ENCODE results near the gene BRD3. TPM values are rescaled to one million over a fixed set of nuclear protein-coding genes. Genes with fewer than 3 reads are reported as not detected.

The BRD3 gene
- total RNA-seq, 2 experiments from 2014 or later, result 42.1 to 45.2 TPM

- CTCF ChIA-PET, result no interaction called here
- Mint-ChIP-seq H3K27me3 (ENCODE audit: low read depth) (no peaks in the 10 kb centered on the region), H3K9me3 (ENCODE audit: insufficient read depth) (no peaks in the 10 kb centered on the region), H3K4me3 (no peak overlapping the region), H3K4me1 (ENCODE audit: low read depth) (peaks cover 18% of the 10 kb centered on the region), H3K36me3 (ENCODE audit: low read depth) (no peaks in the 10 kb centered on the region), H3K27ac (no peak overlapping the region)
- DNase-seq (no peak), ATAC-seq (no peak)
- POLR2A ChIA-PET, result no interaction called here
These were observed 9.8 kb downstream of the BRD3 start for GRCh38 chr9:134057751-134058701.

GRCh38 chr9:134057307-134057657, 10.5 kb downstream of the BRD3 start:
- CTCF ChIA-PET, result no interaction called here

GRCh38 chr9:134056483-134057306, 11.1 kb downstream of the BRD3 start:
- no peaks in the 10 kb centered on the region for H3K36me3 Mint-ChIP-seq (ENCODE audit: low read depth)
- H3K27me3 Mint-ChIP-seq (ENCODE audit: low read depth), result no peaks in the 10 kb centered on the region
- DNase-seq (no peak), ATAC-seq (no peak)
- H3K27ac Mint-ChIP-seq, result no peak overlapping the region
- ChIA-PET POLR2A (no interaction called here), CTCF (no interaction called here)
- peaks cover 18% of the 10 kb centered on the region for H3K4me1 Mint-ChIP-seq (ENCODE audit: low read depth)
- no peaks in the 10 kb centered on the region for H3K9me3 Mint-ChIP-seq (ENCODE audit: insufficient read depth)
- H3K4me3 Mint-ChIP-seq, result no peak overlapping the region

More at GRCh38 chr9:134057307-134057657, 10.5 kb downstream of the BRD3 start:
- POLR2A ChIA-PET, result no interaction called here
- DNase-seq (no peak), ATAC-seq (no peak)
- peaks cover 18% of the 10 kb centered on the region for H3K4me1 Mint-ChIP-seq (ENCODE audit: low read depth)
- H3K36me3 Mint-ChIP-seq (ENCODE audit: low read depth), result no peaks in the 10 kb centered on the region
- H3K9me3 Mint-ChIP-seq (ENCODE audit: insufficient read depth), result no peaks in the 10 kb centered on the region
- H3K27ac Mint-ChIP-seq, result no peak overlapping the region
- H3K27me3 Mint-ChIP-seq (ENCODE audit: low read depth), result no peaks in the 10 kb centered on the region
- H3K4me3 Mint-ChIP-seq, result no peak overlapping the region

GRCh38 chr9:134055981-134056461, 11.8 kb downstream of the BRD3 start:
- no peak overlapping the region for H3K27ac Mint-ChIP-seq
- H3K4me1 Mint-ChIP-seq (ENCODE audit: low read depth), result peaks cover 18% of the 10 kb centered on the region
- no peak overlapping the region for H3K4me3 Mint-ChIP-seq
- H3K36me3 Mint-ChIP-seq (ENCODE audit: low read depth), result peaks cover 6% of the 10 kb centered on the region
- ChIA-PET CTCF (no interaction called here), POLR2A (no interaction called here)
- no peaks in the 10 kb centered on the region for H3K27me3 Mint-ChIP-seq (ENCODE audit: low read depth)
- ATAC-seq (no peak), DNase-seq (no peak)
- H3K9me3 Mint-ChIP-seq (ENCODE audit: insufficient read depth), result no peaks in the 10 kb centered on the region

GRCh38 chr9:134054891-134055811, 12.7 kb downstream of the BRD3 start:
- Mint-ChIP-seq H3K27me3 (ENCODE audit: low read depth) (no peaks in the 10 kb centered on the region), H3K4me1 (ENCODE audit: low read depth) (peaks cover 10% of the 10 kb centered on the region), H3K27ac (no peak overlapping the region), H3K36me3 (ENCODE audit: low read depth) (peaks cover 7% of the 10 kb centered on the region), H3K4me3 (no peak overlapping the region), H3K9me3 (ENCODE audit: insufficient read depth) (no peaks in the 10 kb centered on the region)
- POLR2A ChIA-PET, result no interaction called here
- DNase-seq (no peak), ATAC-seq (no peak)
- CTCF ChIA-PET, result no interaction called here

- Mint-ChIP-seq H3K36me3 (ENCODE audit: low read depth) (peaks cover 7% of the 10 kb centered on the region), H3K27ac (no peak overlapping the region), H3K9me3 (ENCODE audit: insufficient read depth) (no peaks in the 10 kb centered on the region), H3K27me3 (ENCODE audit: low read depth) (no peaks in the 10 kb centered on the region), H3K4me3 (no peak overlapping the region), H3K4me1 (ENCODE audit: low read depth) (peaks cover 3% of the 10 kb centered on the region)
- no peak for ATAC-seq
- ChIA-PET POLR2A (no interaction called here), CTCF (no interaction called here)
- DNase-seq, result no peak
These were observed 13.7 kb downstream of the BRD3 start for GRCh38 chr9:134053941-134054761.

GRCh38 chr9:134053401-134053871, 14.4 kb downstream of the BRD3 start:
- POLR2A ChIA-PET, result no interaction called here
- DNase-seq, result no peak
- H3K27me3 Mint-ChIP-seq (ENCODE audit: low read depth), result no peaks in the 10 kb centered on the region
- no peak for ATAC-seq
- H3K4me3 Mint-ChIP-seq, result no peak overlapping the region
- H3K36me3 Mint-ChIP-seq (ENCODE audit: low read depth), result peaks cover 10% of the 10 kb centered on the region
- no peaks in the 10 kb centered on the region for H3K4me1 Mint-ChIP-seq (ENCODE audit: low read depth)
- H3K27ac Mint-ChIP-seq, result no peak overlapping the region
- no peaks in the 10 kb centered on the region for H3K9me3 Mint-ChIP-seq (ENCODE audit: insufficient read depth)
- CTCF ChIA-PET, result no interaction called here

- no peak for DNase-seq
- Mint-ChIP-seq H3K27me3 (ENCODE audit: low read depth) (no peaks in the 10 kb centered on the region), H3K36me3 (ENCODE audit: low read depth) (peaks cover 15% of the 10 kb centered on the region), H3K4me3 (no peak overlapping the region), H3K27ac (no peak overlapping the region), H3K4me1 (ENCODE audit: low read depth) (no peaks in the 10 kb centered on the region), H3K9me3 (ENCODE audit: insufficient read depth) (no peaks in the 10 kb centered on the region)
- ATAC-seq, result no peak
- CTCF ChIA-PET, result no interaction called here
- POLR2A ChIA-PET, result no interaction called here
These were observed 14.9 kb downstream of the BRD3 start for GRCh38 chr9:134052941-134053340.

GRCh38 chr9:134052491-134052890, 15.3 kb downstream of the BRD3 start:
- Mint-ChIP-seq H3K36me3 (ENCODE audit: low read depth) (peaks cover 19% of the 10 kb centered on the region), H3K27ac (no peak overlapping the region), H3K4me1 (ENCODE audit: low read depth) (no peaks in the 10 kb centered on the region), H3K27me3 (ENCODE audit: low read depth) (no peaks in the 10 kb centered on the region), H3K9me3 (ENCODE audit: insufficient read depth) (no peaks in the 10 kb centered on the region), H3K4me3 (no peak overlapping the region)
- ChIA-PET CTCF (no interaction called here), POLR2A (no interaction called here)
- DNase-seq, result no peak
- ATAC-seq, result no peak

- H3K4me3 Mint-ChIP-seq, result no peak overlapping the region
- POLR2A ChIA-PET, result no interaction called here
- no peaks in the 10 kb centered on the region for H3K4me1 Mint-ChIP-seq (ENCODE audit: low read depth)
- peaks cover 20% of the 10 kb centered on the region for H3K36me3 Mint-ChIP-seq (ENCODE audit: low read depth)
- H3K27me3 Mint-ChIP-seq (ENCODE audit: low read depth), result no peaks in the 10 kb centered on the region
- ATAC-seq, result no peak
- CTCF ChIA-PET, result interaction anchor here (0.5 kb wide), 1 partner anchor 25 kb away, joined by 4 read pairs; no protein-coding TSS in a partner anchor
- H3K27ac Mint-ChIP-seq, result no peak overlapping the region
- no peaks in the 10 kb centered on the region for H3K9me3 Mint-ChIP-seq (ENCODE audit: insufficient read depth)
- no peak for DNase-seq
These were observed 16.5 kb downstream of the BRD3 start for GRCh38 chr9:134051319-134051718.

GRCh38 chr9:134050726-134051125, 17.1 kb downstream of the BRD3 start:
- peaks cover 20% of the 10 kb centered on the region for H3K36me3 Mint-ChIP-seq (ENCODE audit: low read depth)
- POLR2A ChIA-PET, result no interaction called here

More at GRCh38 chr9:134050726-134051125, 17.1 kb downstream of the BRD3 start:
- no peak overlapping the region for H3K27ac Mint-ChIP-seq
- H3K27me3 Mint-ChIP-seq (ENCODE audit: low read depth), result no peaks in the 10 kb centered on the region
- H3K9me3 Mint-ChIP-seq (ENCODE audit: insufficient read depth), result no peaks in the 10 kb centered on the region
- CTCF ChIA-PET, result no interaction called here
- no peak for DNase-seq
- no peaks in the 10 kb centered on the region for H3K4me1 Mint-ChIP-seq (ENCODE audit: low read depth)
- no peak for ATAC-seq
- H3K4me3 Mint-ChIP-seq, result no peak overlapping the region
